Activated CD8-positive, alpha-beta memory T cell treated with anti-CD3 and anti-CD28 coated beads, Interleukin-2, amount 50 U/mL, for 48 hours (primary cell): ENCODE measurements around the gene TBC1D4.
"Not testable (repeated sequence)": the region's sequence is repeated elsewhere in the genome, so short reads cannot be mapped to it uniquely, and the experiment has no call there.

ENCODE experiments used
- DNase-seq: peaks from one replicate; pipeline ENCODE4 v3.0.0-alpha.2; 2020

TBC1D4 gene

DNA sequence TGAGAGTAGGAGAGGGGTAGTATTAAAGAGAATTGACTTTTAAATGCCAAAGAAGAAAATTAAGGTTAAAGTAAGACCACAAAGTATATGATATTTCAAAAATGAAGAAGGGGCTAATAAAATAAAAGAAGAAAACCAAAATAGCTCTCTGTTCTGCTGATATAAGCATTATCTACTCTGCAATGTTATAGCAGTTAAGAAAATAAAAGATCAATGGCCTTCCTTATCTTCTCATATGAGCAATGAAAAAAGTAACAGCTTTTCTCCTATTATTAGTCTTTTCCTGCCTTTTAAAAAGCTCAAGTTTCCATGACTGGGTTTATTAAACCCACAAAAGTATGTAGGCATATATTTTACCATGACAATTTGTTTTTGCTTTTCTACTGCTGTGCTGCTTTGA, 126.4 kb downstream of the TBC1D4 start:
- no peak for DNase-seq

DNA sequence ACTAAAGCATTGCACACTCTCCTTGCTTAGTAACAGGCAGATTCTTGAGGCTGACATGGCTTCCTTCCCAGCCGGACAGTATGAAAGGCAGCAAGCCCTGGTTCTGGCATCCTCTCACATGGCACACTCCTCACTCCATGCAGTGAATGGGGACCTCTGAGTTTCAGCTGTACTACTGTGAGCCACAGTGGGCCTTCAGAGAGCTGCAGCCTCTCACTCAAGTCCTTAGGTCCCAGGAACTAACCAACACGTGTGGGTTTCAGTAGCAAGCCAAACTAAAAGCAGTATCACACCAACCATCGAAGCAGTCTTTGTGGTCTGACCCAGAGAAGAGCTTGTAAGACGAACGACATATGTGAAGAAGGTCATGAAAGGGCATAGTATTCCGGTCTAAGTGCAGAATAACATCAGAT, 128.2 kb downstream of the TBC1D4 start:
- DNase-seq: no peak

DNA sequence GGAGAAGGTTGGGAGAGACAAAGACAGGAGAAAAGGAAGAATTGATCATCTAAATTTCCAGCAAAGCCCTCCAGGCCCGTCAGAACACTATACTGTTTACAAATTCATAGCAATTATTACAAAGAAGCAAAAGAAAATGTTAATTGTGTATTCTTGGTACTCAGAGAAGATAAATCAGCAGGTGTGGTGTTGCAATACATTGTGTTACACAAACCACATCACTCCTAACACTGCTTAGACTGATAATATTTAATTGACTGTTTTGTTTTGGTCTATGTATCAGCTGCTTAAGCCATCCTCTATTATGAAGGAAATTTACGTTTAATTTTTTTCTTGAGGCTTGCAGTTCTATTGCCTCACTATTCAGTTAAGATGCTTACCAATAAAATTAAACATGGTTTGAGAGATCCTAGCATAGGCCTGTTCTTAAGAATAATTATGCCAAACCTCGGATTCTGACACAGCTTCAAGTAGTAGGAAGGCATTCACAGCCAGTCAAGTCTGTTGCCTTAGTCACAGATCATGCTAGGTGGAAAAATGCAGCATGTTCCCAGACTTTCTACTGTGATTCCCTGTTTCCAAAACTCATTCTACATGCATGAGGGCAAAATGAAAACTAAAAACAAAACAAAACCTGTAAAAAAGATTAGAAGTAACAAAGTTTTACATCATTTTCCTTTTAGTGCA, 129.2 kb downstream of the TBC1D4 start:
- no peak for DNase-seq

DNA sequence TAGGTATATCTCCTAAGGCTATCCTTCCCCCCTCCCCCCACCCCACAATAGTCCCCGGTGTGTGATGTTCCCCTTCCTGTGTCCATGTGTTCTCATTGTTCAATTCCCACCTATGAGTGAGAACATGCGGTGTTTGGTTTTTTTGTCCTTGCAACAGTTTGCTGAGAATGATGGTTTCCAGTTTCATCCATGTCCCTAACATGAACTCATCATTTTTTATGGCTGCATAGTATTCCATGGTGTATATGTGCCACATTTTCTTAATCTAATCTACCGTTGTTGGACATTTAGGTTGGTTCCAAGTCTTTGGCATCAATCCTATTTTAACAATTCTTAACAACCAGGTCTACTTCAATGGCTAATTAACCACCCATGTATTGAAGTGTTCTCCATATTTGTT, 130.4 kb downstream of the TBC1D4 start:
- DNase-seq: not testable (repeated sequence)

DNA sequence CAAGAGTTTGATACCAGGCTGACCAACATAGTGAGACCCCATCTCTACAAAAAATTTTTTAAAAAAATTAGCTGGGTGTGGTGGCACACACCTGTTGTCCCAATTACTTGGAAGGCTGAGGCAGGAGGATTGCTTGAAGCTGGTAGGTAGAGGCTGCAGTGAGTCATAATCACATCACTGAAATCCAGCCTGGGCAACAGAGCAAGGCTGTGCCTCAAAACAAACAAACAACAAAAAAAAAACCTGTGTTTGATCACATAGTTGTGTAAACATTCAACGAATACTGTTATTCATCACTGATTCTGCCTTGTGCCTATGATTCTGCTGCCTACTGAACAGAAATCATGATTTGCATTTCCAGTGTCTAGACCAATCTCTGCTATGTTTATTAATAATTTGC, 134.0 kb downstream of the TBC1D4 start:
- DNase-seq: no peak

DNA sequence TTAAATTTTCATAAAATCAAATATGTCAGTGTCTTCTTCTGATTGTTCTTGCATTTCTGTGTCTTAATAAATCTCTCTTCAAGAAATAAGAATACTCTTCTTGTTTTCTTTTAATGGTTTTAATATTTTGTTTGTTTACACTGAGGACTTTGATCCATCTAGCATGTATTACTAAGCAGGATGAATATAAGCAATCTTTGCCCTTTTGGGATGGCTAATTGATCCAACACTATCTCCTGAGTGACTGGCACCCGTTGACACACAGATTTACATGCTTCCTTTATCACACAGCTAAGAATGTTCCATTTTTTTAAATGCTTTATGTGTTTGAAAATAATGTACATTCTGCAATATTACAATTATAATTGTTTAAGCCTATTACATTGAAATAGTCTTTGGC, 134.5 kb downstream of the TBC1D4 start:
- DNase-seq: no peak

DNA sequence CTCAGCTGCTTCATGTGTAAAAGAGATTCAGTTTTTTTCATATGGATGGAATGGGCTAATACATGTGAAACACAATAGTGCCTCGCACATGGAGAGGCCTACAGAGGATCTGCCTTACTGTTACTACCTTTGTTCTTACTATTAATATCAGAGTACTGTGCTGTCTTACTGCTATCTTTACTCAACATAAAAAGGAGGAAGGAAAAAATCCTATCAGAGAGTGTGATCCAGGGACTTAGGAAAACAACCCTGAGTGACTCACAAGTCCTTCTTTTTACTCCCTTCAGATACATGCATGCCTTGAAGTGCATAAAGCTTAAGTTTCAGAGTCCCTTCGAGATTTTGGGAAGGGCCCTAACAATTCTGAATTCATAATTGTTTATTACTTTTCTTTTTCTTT, 136.8 kb downstream of the TBC1D4 start:
- no peak for DNase-seq

DNA sequence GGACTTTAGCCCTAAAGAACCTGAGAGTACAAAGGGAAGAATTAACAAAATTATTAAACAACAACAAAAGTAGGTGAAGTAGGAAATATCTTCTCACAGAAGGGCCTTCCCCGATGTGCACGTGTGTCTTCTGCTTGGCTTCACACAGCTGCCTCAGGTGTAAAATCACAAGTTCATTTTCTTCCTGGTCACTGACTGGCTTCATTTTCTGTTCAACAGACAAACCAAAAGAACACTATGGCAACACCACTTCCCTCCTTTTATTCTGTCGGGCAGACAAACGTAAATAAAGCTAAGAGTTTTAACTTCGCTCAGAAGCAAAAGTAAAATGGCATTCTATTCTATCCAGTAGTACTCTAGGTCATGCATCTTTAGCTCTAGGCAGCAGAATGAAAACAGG, 140.9 kb downstream of the TBC1D4 start:
- no peak for DNase-seq

DNA sequence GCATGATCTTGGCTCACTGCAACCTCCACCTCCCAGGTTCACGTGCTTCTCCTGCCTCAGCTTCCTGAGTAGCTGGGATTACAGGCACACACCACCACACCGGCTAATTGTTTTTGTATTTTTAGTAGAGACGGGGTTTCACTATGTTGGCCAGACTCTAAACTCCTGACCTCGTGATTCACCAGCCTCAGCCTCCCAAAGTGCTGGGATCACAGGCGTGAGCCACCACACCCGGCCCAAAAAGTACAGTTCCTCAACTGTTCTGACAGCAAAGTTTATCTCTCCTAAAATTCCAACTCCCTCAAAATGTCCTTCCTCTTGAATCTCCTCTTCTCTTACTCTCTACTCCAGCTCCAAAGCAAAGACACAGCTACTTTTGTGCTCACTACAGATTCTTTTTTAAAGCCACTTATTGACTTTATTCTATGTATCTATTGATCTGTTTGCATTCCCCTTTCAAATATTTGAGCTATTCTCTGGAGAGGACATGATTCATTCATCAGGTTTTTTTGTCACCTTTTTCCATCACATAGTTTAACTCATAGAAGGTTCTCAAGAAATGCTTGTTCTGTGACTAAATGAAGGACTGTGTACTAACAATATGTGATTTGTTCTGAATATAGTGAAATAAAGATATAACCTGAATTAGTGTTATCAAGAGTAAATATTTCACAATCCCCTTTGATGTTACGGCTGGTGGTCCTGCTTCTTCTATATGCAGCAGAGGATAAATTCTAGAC, 142.2 kb downstream of the TBC1D4 start:
- no peak for DNase-seq

DNA sequence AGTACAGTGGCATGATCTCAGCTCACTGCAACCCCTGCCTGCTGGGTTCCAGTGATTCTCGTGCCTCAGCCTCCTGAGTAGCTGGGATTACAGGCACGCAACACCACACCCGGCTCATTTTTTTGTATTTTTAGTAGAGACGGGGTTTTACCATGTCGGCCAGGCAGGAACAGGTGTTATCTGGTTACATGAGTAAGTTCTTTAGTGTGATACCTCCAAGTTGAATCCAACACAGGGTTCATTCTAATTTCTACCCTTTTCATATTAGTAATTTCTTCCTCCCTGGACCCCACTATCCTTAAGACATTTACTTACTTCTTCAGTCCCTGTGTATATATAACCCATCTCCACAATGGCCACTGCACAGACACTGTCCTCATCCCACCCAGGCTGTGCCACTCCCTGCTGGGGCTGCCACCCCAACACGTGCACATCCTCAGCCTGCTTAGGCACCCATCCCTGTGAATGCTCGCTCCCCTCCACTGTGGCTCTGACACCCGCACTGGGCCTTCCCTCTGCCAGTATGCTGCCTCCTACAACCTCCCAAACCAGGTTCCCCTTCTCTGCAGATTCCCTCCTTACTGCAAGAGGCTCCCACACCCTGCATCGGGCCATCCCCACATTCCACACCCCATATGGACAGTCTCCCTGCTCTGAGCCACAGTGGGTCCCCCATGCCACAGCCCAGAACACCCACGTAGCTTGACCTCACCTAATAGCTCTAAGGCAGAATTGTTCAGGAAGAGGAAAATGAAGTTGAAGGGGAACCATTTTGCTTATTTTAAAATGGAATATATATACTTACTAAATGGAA, 147.1 kb downstream of the TBC1D4 start:
- DNase-seq: no peak

DNA sequence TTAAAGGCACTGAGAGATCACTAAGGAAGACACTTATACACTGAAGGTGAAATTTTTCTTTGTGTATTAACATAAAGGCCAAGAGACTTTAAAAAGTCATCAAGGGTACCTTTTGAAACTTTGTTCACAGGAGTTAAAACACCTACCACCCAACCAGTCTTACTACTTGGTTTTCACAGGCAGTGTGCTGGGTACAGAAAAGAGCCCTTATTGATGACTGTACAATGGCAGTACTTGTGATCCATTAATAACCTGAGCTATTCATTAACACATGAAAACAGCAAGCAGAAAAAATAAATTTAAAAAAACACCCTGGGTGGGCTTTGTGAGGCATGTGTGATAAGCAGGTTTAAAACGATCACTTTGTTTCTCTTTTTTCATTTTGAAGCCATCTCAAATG, 148.9 kb downstream of the TBC1D4 start:
- no peak for DNase-seq

DNA sequence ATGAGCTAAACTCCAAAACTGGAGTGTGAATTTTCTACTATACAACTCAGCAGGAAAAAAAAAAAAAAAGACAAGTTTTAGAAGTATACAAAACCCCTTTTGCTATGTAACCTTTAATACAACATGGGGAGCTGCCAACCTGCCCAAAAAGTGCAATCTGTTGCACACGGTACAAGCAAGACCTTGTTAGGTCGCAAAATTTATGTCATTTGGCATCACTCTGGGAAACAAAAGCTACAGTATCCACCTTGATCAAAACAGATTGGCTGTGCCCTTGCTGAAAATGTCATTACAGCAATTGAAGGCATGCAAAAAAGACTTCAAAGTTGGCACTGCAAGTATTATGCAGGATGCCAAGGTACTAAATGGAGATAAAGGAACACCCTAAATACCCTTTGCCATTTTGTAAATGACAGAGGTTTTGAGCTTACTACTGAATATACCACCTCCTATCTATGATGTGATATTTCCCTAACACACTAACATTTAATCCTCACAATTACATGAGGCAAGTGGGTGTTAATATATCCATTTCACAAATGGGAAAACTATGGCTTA, 150.1 kb downstream of the TBC1D4 start:
- no peak for DNase-seq

DNA sequence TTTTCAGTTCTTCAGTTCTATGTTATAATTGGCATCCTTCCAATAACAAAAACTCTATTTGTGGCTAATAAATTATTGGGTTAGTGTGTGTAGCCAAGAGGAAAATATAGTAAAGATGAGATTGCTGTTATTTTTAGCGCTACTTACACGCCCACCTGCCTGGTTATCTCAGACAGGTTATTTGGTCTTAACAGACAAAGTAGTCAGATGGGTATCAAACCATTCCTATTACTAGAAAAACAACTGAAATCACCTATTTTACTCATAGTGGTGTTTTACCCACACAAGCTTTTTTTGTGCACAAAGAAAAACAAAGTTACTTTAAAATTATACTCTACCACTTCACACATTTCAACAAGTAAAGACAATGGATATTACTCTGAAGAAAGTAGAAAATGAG, 151.2 kb downstream of the TBC1D4 start:
- DNase-seq: no peak

DNA sequence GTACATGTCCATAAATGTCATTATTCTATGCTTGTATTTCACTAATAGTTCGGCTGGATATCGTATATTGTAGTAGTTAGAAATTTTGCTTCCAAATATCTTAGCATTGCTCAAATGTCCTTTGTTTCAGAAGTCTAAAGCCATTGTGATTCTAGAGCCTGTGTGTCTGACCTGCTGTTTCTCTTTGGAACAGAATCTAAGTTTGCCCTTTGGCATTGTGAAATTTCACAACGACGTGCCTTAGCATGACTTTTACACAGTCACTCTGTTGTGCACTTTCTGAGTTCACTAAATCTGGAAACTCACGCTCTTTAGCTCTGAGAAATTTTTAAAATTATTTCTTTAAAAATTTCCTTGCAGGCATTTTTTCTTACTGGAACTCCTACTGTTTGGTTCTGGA, 152.2 kb downstream of the TBC1D4 start:
- DNase-seq: no peak

DNA sequence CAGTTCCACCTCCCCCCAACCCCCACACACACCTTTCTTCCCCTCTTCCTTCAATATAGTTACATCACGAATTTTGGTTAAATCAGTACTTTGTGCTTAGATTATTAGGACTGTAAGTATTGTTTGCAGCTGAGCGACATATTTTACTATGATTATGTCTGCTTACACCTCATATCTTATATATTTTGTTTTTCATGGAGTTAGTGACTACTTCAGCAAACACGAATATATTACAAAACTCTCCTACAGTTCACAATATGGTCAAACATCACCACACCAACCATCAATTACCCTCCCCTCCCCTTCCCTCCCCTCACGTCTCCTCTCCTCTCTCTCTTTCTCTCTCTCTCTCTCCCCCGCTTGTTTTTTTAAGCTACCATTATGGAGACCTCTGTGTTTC, 152.9 kb downstream of the TBC1D4 start:
- DNase-seq: no peak

DNA sequence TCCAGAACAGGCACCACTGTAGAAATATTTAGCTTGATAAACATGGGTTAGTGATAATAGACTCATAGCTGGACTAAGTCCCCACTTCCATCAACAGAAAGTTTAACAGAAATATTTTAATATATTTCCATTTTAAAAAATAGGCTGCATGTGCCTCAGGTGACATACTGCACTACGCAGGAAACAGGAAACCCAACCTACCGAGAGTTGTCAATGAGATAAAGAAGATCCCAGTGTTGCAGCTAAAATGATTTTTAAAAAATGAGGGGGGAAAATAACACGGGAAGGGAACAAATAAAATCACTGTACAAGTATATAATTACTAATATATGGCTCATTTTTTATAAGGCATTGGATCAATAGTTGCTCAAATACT, 154.8 kb downstream of the TBC1D4 start:
- DNase-seq: no peak

DNA sequence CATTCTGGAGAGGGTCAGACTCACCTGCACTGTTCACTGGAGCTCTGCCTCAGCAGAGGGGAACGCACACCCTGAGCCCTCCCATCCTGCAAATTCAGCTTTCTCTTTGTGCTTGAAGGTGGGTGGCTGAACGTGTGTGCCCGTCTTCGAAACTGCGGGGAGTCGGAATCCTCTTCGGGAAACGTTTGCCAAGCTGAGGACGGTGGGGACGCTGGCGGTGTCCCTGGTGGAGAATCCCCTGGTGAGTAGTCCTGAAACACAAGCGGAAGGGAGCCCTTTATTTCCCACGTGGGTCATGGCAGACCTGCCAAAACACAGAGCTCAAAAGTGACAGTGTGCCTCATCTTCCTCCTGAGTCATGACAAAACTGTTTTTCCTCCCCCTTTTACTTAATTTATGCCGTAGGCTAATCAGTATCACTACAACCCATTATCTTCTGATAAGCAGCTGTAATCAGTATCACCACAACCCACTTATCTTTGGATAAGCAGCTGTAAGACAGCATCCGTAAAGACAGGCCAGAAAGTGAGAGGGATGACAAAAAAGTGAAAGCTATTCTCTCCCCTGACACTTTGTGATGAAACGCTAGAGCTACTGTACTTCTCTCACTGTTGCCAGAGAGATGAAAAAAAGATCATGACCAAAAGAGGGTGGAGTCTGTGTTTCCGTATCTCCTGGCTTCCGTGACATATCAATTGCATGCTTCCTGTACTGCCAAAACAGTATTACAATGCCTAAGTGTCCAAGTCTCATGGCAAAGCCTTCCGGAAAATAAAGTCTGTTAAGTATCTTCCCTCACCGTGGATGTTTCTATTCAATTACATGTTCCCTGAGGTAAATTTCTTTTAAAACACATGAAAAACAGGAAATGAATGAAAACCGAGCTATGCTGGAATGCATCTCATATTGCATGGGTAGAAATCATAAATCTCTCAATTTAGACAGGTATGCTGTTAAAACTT, 155.5 kb downstream of the TBC1D4 start:
- peak; percentile 79 for DNase-seq

DNA sequence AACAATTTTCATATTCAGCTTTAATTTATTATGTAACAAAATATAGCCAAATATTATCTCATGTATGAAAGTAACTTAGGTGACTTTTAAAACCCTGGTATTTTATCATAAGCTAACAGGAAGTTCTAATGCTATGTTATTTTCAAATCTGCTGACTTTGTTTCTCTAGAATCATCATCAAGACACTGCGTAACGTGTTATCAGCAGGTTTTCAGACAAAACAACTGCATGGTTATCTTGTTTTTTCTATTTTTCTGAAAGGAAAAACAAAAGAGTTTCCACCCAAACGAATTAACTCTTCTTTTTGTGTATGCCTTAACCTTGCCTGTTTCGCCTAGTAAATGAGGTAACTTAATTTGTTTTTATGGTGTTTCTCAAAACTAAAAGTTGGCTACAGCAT, 156.3 kb downstream of the TBC1D4 start:
- DNase-seq: no peak

DNA sequence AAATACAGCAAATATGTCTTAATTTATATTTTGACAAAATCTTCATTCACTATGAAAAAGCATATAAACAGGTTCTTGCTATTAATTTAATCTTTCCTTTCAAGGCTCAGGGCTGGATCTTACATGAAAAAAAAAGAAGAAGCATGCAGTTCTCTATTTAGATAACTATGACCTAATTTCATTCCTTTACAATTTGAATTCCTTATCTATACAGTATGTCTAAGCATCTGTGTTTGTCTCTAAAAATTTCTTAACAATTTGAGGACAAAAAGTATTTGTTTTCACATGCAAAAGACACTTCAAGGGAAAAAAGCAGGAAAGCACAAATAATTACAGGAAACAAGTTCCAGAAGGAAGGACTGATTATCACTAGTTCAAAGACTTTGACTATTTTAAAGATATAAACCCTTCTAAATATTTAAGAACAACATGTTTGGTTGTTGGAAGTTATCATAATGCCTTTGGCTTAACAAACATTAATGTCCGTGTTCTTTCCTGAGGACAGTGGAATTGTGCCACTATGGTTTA, 157.5 kb downstream of the TBC1D4 start:
- no peak for DNase-seq

DNA sequence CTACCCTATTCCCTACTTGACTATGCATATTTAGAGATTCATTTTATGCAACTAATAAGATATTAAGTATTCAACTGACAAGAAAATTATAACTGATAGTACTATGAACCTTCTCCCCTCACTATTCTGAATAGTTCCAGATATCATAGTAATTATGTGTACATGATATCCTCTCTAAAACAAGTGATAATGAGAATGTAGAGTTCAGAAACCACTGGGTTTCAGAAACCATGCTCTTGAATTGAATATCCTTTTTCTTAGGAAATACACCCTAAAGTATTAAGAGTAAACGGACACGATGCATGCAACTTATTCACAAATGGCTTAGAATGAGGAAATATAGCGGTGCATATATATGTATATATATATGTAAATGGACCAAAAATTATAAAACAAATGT, 160.9 kb downstream of the TBC1D4 start:
- DNase-seq: no peak

DNA sequence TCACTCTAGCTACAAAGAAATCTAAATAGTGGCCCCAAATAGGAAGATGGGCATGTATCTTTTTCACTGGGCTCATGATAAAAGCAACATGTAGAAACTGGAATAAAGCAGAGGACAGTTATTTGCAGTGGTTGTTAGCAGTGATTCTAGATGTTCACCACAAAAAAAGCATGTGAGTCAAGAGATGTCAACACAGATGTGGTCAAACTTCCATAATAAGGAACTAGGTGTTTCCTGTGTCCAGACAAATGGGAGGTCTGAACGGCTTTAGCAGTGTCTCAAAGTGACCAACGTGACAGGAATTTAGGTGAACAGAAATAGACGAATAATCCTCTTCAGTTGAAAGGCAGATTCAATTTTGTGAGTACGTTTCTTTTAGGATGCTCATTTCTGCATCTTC, 162.7 kb downstream of the TBC1D4 start:
- DNase-seq: no peak

DNA sequence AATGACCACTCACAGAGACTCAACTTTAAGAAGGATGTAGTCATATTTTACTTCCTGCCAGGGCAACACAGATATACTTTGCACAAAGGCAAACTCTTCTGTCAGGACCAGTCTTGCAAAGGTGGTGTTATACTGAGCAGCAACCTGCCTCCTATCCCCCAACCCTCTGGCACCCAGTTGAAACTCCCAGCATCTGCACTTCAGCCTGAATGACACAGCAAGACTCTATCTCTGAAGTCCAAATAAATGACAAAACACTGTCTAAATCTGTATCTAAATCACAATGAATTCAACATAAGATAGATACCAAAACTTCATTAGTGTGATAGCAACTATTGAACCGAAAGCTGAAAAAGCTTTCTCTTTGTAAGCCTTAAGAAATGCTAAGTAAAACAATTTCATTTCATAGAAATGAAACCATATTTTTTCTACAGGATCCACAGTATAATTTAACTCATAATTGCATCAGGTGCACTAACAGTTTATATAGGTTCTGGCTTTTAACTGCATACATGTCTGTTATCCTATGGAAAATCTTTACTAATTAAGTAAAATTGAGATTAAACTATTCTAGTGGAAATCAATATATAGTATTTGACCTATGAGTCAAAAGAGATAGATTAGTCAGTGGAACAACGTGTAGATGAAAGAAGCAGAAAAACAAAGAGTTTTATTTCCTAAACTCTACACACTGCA, 163.7 kb downstream of the TBC1D4 start:
- DNase-seq: no peak
